GM10266 (cell line): Measurements from ENCODE around the gene ITPR3.
A peak's percentile ranks its signal among the peaks of the same experiment; 100 is the strongest.

Experiments used
- DNase-seq: peaks from one replicate; pipeline ENCODE4 v3.0.0; 2012; ENCODE audit errors: extremely low spot score
- TF ChIP-seq, protein P1 (sequence below): IDR thresholded peaks from 2 replicates; pipeline ENCODE4 v1.5.1; 2012; ENCODE audit warnings: mild to moderate bottlenecking, low read depth; ENCODE audit not compliant: control insufficient read depth, insufficient read depth; ENCODE audit errors: missing control alignments

The ITPR3 gene

DNA sequence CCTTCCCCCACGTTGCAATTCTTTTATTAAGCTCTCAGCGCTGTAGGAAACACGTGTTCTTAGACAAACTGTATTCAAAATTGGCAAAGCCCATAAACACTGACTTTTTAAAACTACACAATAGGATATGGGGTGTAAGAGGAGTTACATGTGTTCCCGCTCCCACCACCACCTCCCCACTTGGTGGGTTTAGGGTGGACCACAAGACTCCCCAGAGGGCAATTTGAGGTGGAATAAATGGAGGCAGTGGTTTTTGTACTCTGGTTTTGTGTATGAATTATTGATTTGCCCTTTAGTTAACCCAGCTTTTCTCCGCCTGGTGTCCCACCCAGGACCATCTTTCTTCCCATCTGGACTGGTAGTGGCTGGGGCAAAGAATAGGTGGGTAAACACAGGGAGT is 86.6 kb downstream of the ITPR3 start:
- DNase-seq = no peak
- TF ChIP-seq, protein P1, sequence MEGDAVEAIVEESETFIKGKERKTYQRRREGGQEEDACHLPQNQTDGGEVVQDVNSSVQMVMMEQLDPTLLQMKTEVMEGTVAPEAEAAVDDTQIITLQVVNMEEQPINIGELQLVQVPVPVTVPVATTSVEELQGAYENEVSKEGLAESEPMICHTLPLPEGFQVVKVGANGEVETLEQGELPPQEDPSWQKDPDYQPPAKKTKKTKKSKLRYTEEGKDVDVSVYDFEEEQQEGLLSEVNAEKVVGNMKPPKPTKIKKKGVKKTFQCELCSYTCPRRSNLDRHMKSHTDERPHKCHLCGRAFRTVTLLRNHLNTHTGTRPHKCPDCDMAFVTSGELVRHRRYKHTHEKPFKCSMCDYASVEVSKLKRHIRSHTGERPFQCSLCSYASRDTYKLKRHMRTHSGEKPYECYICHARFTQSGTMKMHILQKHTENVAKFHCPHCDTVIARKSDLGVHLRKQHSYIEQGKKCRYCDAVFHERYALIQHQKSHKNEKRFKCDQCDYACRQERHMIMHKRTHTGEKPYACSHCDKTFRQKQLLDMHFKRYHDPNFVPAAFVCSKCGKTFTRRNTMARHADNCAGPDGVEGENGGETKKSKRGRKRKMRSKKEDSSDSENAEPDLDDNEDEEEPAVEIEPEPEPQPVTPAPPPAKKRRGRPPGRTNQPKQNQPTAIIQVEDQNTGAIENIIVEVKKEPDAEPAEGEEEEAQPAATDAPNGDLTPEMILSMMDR = no peak

DNA sequence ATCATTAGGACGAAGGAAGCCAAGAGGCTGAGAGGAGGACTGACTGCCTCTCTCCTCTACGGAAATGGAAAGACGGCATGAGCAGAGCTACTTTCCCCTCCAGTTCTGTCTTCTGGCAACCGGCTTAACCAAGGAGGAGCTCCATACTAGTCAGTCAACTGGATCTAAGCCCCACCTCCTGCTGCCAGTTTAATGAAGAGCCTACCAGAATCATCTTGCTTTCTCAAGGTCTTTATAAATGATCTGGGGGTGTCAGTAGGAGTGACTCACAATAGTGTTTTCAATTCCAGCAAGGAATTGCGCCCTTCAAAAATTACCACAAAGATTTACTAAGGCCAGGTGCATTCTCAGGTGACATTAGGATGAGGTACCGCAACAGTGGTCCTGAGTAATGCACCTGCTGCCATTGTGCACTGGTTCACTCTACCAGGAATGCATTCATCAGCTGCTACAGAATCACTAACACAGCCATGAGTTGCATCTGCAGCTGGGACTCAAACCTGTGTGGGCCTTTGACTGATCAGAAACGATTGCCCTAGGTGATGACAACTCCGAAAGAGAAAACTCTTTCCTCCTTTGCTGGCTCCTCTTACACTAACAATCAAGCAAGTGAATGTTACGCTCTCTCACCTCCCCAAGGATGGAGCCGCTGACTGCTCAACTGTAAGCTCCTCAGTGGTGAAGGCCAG is 87.5 kb downstream of the ITPR3 start:
- no peak for DNase-seq

DNA sequence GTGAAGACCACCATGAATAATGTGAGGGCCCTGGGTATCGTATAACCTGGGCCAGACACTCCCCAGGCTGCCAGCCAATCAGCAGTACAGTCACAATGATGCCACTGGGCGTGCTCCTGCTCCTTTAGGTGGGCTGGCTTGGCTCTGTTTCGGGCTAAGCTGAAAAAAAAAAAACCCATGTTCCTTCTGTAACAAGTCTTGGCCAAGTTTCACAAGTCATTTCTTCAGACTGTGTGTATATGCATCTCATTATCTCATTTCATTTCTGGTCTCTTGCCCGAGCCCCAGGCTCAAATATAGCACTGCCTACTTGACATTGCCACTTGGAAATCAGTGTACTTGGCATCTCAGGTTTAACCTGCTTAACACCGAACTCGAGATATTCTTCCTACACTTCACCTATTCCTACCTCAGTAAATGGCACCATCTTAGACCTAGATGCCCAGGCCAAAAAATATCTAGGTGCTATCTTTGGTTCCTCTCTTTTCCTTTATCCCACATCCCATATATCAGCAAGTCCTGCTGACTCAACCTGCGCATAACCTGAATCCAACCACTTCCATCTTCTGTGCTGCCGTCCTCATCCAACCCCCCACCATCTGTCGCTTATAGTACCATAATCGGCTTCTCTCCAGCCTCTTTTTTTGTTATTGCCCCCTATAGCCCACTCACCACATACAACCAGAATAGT is 88.6 kb downstream of the ITPR3 start:
- TF ChIP-seq, protein P1 = no peak
- DNase-seq = no peak

More for the DNA sequence above, 87.5 kb downstream of the ITPR3 start:
- TF ChIP-seq, protein P1 = no peak

DNA sequence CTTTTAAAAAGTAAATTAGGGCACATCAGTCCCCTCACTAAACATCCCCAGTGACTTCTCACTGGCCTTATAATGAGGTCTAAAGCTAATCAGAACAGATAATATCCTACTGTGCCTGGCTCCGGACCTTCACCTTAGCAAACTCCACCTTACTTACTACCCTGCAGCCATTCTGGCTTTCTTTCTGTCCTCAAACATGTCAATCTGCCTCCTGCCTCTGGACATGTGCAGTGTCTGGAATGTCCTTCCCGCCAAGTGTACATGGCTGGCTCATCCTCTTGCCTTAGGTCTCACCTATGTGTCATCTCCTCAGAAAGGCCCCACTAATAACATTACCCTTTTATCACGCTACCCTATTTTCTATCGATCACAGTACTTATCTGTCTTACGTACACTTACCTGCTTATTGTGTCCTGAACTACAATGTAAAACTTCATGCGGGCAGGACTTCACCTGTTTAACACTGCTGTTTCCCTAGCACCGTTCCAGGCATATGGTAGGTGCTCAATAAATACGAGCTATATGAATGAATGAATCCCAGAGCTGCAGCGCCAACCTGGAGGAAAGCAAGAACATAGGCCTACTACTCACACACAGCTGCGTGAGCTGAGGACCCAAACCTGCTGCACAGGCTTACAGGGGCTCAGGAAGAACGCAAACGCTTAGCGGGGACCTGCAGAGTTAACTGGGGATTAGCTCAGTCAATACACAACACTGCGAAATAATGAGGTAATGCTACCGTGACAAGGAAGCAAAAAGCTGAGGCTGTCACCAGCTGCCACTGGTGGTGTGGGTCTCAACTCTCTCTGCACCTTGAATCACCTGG is 89.4 kb downstream of the ITPR3 start:
- TF ChIP-seq, protein P1 = no peak
- no peak for DNase-seq

DNA sequence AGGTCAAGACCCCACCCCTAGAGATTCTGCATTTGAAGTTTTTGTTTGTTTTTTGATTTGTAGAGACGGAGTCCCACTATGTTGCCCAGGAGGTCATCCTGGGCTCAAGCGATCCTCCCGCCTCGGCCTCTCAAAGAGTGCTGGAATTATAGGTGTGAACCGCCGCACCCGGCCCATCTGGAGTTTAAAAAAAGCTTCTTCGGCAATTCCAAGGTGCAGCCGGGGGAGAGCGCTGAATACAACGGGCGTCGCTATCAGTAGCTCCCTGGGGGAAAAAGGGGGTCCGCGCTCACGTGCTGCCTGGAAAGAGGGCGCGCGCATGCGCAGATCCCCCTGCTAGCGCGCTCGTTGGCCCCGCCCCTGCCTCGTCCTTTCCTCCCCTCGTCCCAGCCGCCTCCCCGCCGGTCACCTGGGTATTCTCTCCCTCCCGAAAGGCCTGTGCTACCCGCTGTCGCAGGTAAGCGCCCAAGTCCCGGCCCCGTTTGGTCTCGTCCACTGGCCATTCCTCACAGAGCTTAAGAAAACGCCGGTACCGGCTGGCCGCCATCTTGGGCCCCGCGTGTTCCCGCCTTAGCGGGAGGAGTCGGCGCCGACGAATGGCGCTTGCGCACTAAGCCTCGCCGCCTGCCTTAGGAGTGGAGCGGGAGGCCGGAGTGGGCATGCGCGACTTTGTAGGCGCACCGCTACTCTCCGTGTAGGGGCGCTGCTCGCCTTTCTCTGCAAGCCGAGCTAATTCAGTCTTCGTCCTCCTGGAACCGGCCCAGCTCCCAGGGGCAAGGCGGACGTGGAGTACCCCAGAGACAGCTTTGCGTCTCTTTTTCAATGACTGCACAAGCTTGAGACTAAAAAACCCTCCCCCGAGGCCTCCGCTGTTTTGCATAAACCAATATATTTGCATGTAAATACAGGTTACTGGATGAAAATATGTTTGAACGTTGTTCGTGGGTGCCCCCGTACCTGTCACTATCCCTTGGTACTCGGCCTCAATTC is 90.3 kb downstream of the ITPR3 start, which contains the start of gene UQCC2:
Gene UQCC2, minus strand, starts transcription at position 561 of the 990 bp plus-strand sequence. Its CDS starts 14 bp downstream, at position 547.
- DNase-seq = peak; percentile 94
- TF ChIP-seq, protein P1 = peak; percentile 78

DNA sequence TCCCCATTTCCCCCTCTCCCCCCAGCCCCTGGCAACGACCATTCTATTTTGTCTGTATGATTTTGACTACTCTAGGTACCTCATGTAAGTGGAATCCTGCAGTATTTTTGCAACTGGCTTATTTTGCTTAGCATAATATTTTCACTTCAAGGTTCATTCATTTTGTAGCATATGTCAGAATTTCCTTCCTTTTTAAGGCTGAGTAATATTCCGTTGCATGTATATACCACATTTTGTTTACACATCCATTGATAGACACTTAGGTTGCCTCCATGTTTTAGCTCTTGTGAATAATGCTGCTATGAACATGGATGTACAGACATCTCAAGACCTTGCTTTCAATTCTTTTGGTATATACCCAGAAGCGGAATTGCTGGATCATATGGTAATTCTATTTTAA is 91.8 kb downstream of the ITPR3 start:
- TF ChIP-seq, protein P1 = no peak
- no peak for DNase-seq
